ENCODE measurements around the gene PRUNE1. TPM values are rescaled to one million over a fixed set of nuclear protein-coding genes. Genes with fewer than 3 reads are reported as not detected.

PRUNE1 gene
- total and polyA plus RNA-seq, 2 donors from 2014 or later: 24.0 to 25.6 TPM

DNA sequence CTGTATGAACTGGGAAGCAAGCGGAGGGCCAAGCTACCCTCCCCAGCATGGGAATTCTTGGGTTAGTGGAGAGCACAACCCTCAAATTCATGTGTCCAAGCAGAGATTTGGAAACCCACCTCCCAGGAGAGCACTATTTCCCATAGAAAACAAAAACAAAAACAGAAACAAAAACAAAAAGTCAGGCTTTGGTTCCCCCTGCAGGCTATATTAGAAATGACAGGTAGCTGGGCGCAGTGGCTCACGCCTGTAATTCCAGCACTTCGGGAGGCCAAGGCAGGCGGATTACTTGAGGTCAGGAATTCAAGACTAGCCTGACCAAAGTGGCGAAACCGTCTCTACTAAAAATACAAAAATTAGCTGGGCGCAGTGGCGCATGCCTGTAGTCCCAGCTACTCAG, 12.4 kb upstream of the PRUNE1 start:
- Histone ChIP-seq H3K27ac (ENCODE audit: low read depth in 2 of 2, low read length in 2 of 2) (no peak overlapping the region), H3K9me3 (ENCODE audit: control insufficient read depth in 2 of 3, insufficient read depth in 1 of 3, low read length in 3 of 3) (no peaks in the 10 kb centered on the region), H3K4me1 (ENCODE audit: control insufficient read depth in 2 of 3, insufficient read depth in 2 of 3, low read depth in 1 of 3, low read length in 3 of 3) (peaks cover 0 to 5% (median 0%) of the 10 kb centered on the region in 3 donors), H3K9ac (ENCODE audit: low read length in 3 of 3) (peak overlapping the region in 1 of 3 donors; percentile 1), H3K27me3 (ENCODE audit: control insufficient read depth, insufficient read depth, low read length) (no peaks in the 10 kb centered on the region), H3K36me3 (ENCODE audit: control insufficient read depth in 2 of 3, insufficient read depth in 3 of 3, low read length in 3 of 3) (peaks cover 0 to 30% (median 13%) of the 10 kb centered on the region in 3 donors), H3K4me3 (ENCODE audit: low read length in 3 of 3) (no peak overlapping the region)
- TF ChIP-seq, protein P1, sequence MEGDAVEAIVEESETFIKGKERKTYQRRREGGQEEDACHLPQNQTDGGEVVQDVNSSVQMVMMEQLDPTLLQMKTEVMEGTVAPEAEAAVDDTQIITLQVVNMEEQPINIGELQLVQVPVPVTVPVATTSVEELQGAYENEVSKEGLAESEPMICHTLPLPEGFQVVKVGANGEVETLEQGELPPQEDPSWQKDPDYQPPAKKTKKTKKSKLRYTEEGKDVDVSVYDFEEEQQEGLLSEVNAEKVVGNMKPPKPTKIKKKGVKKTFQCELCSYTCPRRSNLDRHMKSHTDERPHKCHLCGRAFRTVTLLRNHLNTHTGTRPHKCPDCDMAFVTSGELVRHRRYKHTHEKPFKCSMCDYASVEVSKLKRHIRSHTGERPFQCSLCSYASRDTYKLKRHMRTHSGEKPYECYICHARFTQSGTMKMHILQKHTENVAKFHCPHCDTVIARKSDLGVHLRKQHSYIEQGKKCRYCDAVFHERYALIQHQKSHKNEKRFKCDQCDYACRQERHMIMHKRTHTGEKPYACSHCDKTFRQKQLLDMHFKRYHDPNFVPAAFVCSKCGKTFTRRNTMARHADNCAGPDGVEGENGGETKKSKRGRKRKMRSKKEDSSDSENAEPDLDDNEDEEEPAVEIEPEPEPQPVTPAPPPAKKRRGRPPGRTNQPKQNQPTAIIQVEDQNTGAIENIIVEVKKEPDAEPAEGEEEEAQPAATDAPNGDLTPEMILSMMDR (IDR thresholded peaks at IDR 0.05; ENCODE audit: borderline replicate concordance, extremely low read depth, insufficient read depth): peak; percentile 81
- intact Hi-C loops (cut with DNase I): no loop called here
- DNase-seq (peak in 3 of 5 donors; percentile 40 to 59 (median 51)), FAIRE-seq (no peak)

DNA sequence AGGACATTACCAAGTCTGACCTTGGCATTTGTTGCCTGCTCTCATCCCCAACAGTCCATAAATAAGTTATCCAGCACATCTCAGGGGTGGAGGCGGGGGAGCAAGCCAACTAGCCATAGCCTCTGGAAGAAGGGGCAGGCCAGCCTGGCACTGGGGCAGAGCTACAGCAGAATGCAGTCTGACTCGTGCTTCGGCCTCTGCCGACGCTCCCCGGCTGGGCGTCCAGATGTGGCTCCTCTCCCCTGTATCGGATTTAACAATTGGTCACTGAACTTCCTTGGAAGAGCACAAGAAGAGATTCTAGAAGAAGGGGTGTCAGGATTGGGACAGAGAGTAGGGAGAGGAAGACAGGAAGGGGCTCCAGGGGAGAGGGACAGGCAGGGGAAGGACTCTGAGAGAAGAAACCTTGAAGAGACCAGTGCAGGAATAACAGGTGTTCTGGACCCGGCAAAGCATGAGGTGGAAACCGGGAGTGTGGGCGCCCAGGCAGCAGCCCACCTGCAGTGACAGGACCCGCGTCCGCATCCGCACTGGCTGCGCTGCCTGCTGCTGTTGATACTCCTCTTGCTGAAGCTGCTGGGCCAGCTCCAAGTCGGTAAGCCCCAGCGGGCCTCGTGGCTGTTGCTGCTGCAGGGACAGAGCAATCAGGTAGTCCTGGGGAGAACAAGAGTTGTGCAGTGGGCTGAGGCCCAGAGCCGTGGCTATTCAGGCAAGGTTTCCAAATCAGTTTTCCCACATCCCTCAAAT, 10.9 kb upstream of the PRUNE1 start:
- Histone ChIP-seq H3K36me3 (ENCODE audit: control insufficient read depth in 2 of 3, insufficient read depth in 3 of 3, low read length in 3 of 3) (peaks cover 0 to 44% (median 18%) of the 10 kb centered on the region in 3 donors), H3K27me3 (ENCODE audit: control insufficient read depth, insufficient read depth, low read length) (no peaks in the 10 kb centered on the region), H3K4me1 (ENCODE audit: control insufficient read depth in 2 of 3, insufficient read depth in 2 of 3, low read depth in 1 of 3, low read length in 3 of 3) (peaks cover 0 to 13% (median under 1%) of the 10 kb centered on the region in 3 donors), H3K27ac (ENCODE audit: low read depth in 2 of 2, low read length in 2 of 2) (no peak overlapping the region), H3K9ac (ENCODE audit: low read length in 3 of 3) (no peak overlapping the region), H3K9me3 (ENCODE audit: control insufficient read depth in 2 of 3, insufficient read depth in 1 of 3, low read length in 3 of 3) (no peaks in the 10 kb centered on the region), H3K4me3 (ENCODE audit: low read length in 3 of 3) (no peak overlapping the region)
- TF ChIP-seq, protein P1 (IDR thresholded peaks at IDR 0.05; ENCODE audit: borderline replicate concordance, extremely low read depth, insufficient read depth): no peak
- FAIRE-seq: no peak
- intact Hi-C loops (cut with DNase I): no loop called here
- no peak for DNase-seq

DNA sequence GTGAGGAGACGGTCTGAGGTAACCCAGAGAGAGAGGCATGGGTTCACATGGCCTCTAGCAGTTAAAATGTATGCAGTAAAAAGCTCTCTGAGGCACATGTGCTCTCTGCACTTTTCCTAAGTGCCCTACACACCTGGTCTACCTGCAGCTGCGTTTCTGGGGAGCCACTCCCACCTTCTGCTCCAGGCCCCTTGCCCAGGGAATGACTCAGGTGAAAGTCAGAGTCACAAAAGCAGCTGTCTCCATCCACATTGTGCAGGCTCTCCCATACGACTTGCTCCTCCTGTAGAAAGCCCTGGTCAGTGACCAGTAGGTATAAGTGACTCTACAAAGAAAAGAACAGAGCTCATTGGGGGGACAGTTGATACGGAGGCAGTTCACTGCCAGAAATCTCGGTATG, 10.3 kb upstream of the PRUNE1 start:
- intact Hi-C loops (cut with DNase I): no loop called here
- DNase-seq (no peak), FAIRE-seq (no peak)
- no peaks in the 10 kb centered on the region for H3K27me3 ChIP-seq (ENCODE audit: control insufficient read depth, insufficient read depth, low read length)
- H3K4me1 ChIP-seq (ENCODE audit: control insufficient read depth in 2 of 3, insufficient read depth in 2 of 3, low read depth in 1 of 3, low read length in 3 of 3): peaks cover under 1 to 19% (median 7%) of the 10 kb centered on the region in 3 donors
- peaks cover 0 to 46% (median 18%) of the 10 kb centered on the region in 3 donors for H3K36me3 ChIP-seq (ENCODE audit: control insufficient read depth in 2 of 3, insufficient read depth in 3 of 3, low read length in 3 of 3)
- no peak overlapping the region for H3K9ac ChIP-seq (ENCODE audit: low read length in 3 of 3)
- H3K4me3 ChIP-seq (ENCODE audit: low read length in 3 of 3): no peak overlapping the region
- no peaks in the 10 kb centered on the region for H3K9me3 ChIP-seq (ENCODE audit: control insufficient read depth in 2 of 3, insufficient read depth in 1 of 3, low read length in 3 of 3)
- TF ChIP-seq, protein P1 (IDR thresholded peaks at IDR 0.05; ENCODE audit: borderline replicate concordance, extremely low read depth, insufficient read depth): no peak
- H3K27ac ChIP-seq (ENCODE audit: low read depth in 2 of 2, low read length in 2 of 2): no peak overlapping the region
